OCI-LY1 (cell line): ENCODE data around the gene NR4A1.

ENCODE experiments used
- H2AFZ ChIP-seq: fragments of 200-600 bp; sonication (generic), shearing (Covaris generic); 2 replicates; pipeline ENCODE4 v1.6.0; 2014; ENCODE audit warnings: antibody characterized with exemption, mild to moderate bottlenecking, low read length
- H3F3A ChIP-seq: fragments of 200-600 bp; sonication (generic), shearing (Covaris generic); 2 replicates; pipeline ENCODE4 v1.6.0; 2014; ENCODE audit warnings: mild to moderate bottlenecking, antibody characterized with exemption, low read length, moderate library complexity; ENCODE audit not compliant: insufficient read depth
- H3K27ac ChIP-seq: fragments of 200-600 bp; sonication (generic); 2 replicates; pipeline ENCODE4 v1.5.1; 2014; ENCODE audit warnings: low read length, mixed run types, mild to moderate bottlenecking, low read depth; ENCODE audit not compliant: poor library complexity, severe bottlenecking
- H3K27me3 ChIP-seq: fragments of 200-600 bp; sonication (generic); 2 replicates; pipeline ENCODE4 v1.6.0; 2014; ENCODE audit warnings: antibody characterized with exemption, mild to moderate bottlenecking, low read length, moderate library complexity; ENCODE audit not compliant: insufficient read depth
- H3K36me3 ChIP-seq: fragments of 200-600 bp; sonication (generic); 2 replicates; pipeline ENCODE4 v1.6.1; 2014; ENCODE audit warnings: mild to moderate bottlenecking, antibody characterized with exemption, low read length, moderate library complexity, mixed read lengths; ENCODE audit not compliant: insufficient read depth
- H3K4me1 ChIP-seq: fragments of 200-600 bp; sonication (generic); 2 replicates; pipeline ENCODE4 v1.5.1; 2014; ENCODE audit warnings: mild to moderate bottlenecking, low read length, moderate library complexity; ENCODE audit not compliant: insufficient read depth, severe bottlenecking
- H3K4me2 ChIP-seq: fragments of 200-600 bp; sonication (generic), shearing (Covaris generic); 2 replicates; pipeline ENCODE4 v1.6.1; 2014; ENCODE audit warnings: low read length
- H3K4me3 ChIP-seq: fragments of 200-600 bp; sonication (generic); 2 replicates; pipeline ENCODE4 v1.5.1; 2014; ENCODE audit warnings: low read length, low read depth, mild to moderate bottlenecking, mixed read lengths; ENCODE audit not compliant: poor library complexity, severe bottlenecking
- H3K79me2 ChIP-seq: fragments of 200-600 bp; shearing (Covaris generic); 2 replicates; pipeline ENCODE4 v1.6.1; 2016; ENCODE audit warnings: mixed run types, low read length, mixed read lengths; ENCODE audit not compliant: insufficient read depth
- H3K9ac ChIP-seq: fragments of 200-600 bp; sonication (generic), shearing (Covaris generic); 2 replicates; pipeline ENCODE4 v1.6.1; 2014; ENCODE audit warnings: mild to moderate bottlenecking, low read length, mixed read lengths
- H3K9me2 ChIP-seq: fragments of 200-600 bp; sonication (generic), shearing (Covaris generic); 2 replicates; pipeline ENCODE4 v1.6.1; 2014; ENCODE audit warnings: low read depth, mild to moderate bottlenecking, low read length, mixed read lengths
- H3K9me3 ChIP-seq: fragments of 200-600 bp; shearing (Covaris generic); 2 replicates; pipeline ENCODE4 v1.6.1; 2014; ENCODE audit warnings: low read length, mixed read lengths
- H4K20me1 ChIP-seq: fragments of 200-600 bp; sonication (generic), shearing (Covaris generic); 2 replicates; pipeline ENCODE4 v1.6.0; 2016; ENCODE audit warnings: mild to moderate bottlenecking, low read length; ENCODE audit not compliant: insufficient read depth
- EZH2 ChIP-seq: fragments of 200-600 bp; sonication (generic), shearing (Covaris generic); IDR thresholded peaks from 2 replicates; pipeline ENCODE4 v1.8.0; 2017; ENCODE audit warnings: borderline replicate concordance, mixed run types, mild to moderate bottlenecking, antibody characterized with exemption, low read length, moderate library complexity, mixed read lengths
- TF ChIP-seq, protein P1 (sequence below): fragments of 200-600 bp; sonication (generic), shearing (Covaris generic); IDR thresholded peaks from 2 replicates; pipeline ENCODE4 v1.5.1; 2017; ENCODE audit warnings: mild to moderate bottlenecking, antibody characterized with exemption, low read length, moderate library complexity, mixed read lengths

Gene NR4A1

DNA sequence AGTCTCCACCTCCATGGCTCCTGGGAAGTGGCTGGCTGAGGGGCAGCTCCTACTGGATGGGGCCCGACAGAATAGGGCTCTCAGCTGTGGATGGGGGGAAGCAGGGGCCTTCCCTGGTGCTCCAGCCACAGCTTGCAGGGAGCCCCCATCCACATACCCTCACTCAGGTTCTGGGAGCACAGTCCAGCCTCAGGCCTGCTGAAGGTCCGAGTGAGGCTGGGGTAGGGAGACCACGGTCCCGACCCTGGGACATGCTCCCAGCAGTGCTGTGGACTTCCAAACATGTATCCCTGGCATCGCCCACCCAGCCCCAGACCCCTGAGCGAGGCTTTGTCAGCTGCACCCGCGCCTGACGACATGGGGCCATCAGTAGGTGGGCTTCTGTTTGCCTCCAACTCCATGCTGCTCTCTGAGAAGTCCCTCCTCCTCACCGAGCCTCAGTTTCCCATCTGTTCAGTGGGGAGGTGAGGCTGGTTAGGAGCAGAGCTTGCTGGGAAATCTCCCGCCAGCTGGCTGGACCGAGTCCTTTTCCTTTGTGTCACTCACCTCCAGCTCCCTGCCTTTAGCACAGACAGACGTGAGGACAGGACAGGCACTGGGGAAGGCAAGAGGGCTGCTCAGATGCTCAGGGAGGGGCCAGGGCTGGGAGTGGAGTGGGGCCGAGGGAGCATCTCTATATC, 9.4 kb downstream of the NR4A1 start:
- H3K4me2 ChIP-seq, result no peak overlapping the region
- H2AFZ ChIP-seq, result no peak overlapping the region
- H3K4me1 ChIP-seq, result peaks cover 20% of the 10 kb centered on the region
- H3K79me2 ChIP-seq, result no peaks in the 10 kb centered on the region
- no peaks in the 10 kb centered on the region for H3K9me2 ChIP-seq
- no peak overlapping the region for H3K27ac ChIP-seq
- no peaks in the 10 kb centered on the region for H3K9me3 ChIP-seq
- H3F3A ChIP-seq, result no peaks in the 10 kb centered on the region
- H3K36me3 ChIP-seq, result no peaks in the 10 kb centered on the region; the same call in 1 of the 2 replicates
- H4K20me1 ChIP-seq, result no peaks in the 10 kb centered on the region
- TF ChIP-seq, protein P1, sequence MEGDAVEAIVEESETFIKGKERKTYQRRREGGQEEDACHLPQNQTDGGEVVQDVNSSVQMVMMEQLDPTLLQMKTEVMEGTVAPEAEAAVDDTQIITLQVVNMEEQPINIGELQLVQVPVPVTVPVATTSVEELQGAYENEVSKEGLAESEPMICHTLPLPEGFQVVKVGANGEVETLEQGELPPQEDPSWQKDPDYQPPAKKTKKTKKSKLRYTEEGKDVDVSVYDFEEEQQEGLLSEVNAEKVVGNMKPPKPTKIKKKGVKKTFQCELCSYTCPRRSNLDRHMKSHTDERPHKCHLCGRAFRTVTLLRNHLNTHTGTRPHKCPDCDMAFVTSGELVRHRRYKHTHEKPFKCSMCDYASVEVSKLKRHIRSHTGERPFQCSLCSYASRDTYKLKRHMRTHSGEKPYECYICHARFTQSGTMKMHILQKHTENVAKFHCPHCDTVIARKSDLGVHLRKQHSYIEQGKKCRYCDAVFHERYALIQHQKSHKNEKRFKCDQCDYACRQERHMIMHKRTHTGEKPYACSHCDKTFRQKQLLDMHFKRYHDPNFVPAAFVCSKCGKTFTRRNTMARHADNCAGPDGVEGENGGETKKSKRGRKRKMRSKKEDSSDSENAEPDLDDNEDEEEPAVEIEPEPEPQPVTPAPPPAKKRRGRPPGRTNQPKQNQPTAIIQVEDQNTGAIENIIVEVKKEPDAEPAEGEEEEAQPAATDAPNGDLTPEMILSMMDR, result no peak
- TF ChIP-seq EZH2, result no peak
- no peaks in the 10 kb centered on the region; the same call in 1 of the 2 replicates for H3K27me3 ChIP-seq
- H3K9ac ChIP-seq, result no peak overlapping the region
- H3K4me3 ChIP-seq, result no peak overlapping the region

DNA sequence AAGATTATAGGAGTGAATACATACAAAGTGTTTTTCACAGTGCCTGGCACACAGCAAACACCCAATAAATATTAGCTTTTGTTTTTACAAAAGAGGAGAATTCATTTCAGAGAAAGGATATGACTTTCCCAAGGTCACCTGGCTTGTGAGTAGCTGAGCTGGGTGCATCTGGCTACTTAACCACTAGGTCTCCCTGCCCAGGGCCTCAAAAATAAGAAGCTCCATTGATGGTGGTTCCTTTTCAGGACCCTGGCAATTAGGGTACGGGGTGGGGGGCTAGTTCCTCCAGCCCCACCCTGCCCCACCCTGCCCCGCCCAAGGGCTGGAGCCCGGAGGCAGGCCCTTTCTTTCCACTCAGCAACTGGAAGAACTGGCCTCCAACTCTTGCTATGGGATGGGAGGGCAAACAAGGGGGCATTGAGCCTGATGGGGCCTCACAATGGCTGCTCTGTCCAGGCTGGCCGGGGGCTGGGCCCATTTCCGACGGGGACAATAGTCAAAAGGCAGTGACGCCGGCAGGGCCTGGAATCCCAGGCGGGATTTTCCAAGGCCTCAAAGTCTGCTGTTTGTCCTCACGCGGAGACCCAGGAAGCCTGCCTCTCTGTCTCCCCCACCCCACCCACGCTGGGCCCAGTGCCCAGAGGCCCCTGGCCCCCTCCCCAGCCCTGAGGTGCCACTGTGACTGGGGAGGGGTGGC, 10.4 kb downstream of the NR4A1 start:
- H3K4me1 ChIP-seq, result peaks cover 20% of the 10 kb centered on the region
- no peak overlapping the region for H3K27ac ChIP-seq
- no peak overlapping the region for H3K9ac ChIP-seq
- no peak overlapping the region for H3K4me3 ChIP-seq
- no peaks in the 10 kb centered on the region for H3F3A ChIP-seq
- no peaks in the 10 kb centered on the region for H4K20me1 ChIP-seq
- no peaks in the 10 kb centered on the region for H3K9me2 ChIP-seq
- H3K9me3 ChIP-seq, result no peaks in the 10 kb centered on the region
- H3K27me3 ChIP-seq, result no peaks in the 10 kb centered on the region; the same call in 1 of the 2 replicates
- H3K36me3 ChIP-seq, result no peaks in the 10 kb centered on the region; the same call in 1 of the 2 replicates
- H3K4me2 ChIP-seq, result no peak overlapping the region
- TF ChIP-seq, protein P1, result no peak
- TF ChIP-seq EZH2, result no peak
- H2AFZ ChIP-seq, result no peak overlapping the region
- H3K79me2 ChIP-seq, result no peaks in the 10 kb centered on the region

DNA sequence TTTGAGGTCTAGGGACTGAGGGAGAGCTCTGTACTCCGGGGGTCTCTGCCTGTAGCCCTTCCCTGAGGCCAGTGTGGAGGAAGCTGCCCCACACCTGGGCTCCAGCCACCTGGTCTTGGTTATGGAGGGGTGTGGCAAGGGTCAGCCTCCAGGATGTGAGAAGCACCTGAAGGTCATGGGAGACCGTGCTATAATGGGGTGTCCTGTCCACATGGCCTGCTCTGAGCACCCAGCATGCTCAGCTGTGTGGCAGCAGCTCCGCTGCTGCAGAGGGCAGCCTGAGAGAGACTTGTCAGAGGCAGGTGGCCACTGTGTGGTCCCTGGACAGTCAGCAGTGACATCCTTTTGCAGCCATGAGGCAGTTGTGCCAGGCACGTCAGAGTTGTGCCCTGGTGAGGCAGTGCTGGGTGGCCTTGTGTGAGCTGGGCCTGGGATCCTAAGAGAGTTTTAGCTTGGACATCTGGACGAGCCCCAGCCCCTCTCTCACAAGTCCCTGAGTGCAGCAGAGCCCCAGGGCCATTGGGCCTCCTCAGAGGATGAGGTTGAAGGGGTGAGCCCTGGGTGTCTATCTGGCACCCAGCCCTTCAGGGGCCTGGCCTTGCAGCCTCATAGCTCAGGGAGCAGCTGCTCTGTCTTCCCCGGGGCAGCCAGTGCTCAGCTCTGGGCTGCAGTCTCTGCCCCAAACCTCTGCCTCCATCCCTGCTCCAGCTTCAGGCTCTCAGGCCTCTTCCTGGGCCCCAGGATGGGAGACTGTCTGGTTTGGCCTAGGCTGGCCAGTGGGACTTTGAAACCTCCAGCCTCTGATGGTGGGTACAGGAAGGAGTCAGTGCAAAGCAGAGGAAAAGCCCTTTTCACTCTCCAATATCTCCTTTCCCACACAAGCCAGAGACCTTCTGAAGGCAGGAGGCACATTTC, 11.2 kb downstream of the NR4A1 start:
- Histone ChIP-seq H3K4me1 (peaks cover 20% of the 10 kb centered on the region), H3K27me3 (no peaks in the 10 kb centered on the region; the same call in 1 of the 2 replicates), H3K4me3 (no peak overlapping the region), H3K36me3 (no peaks in the 10 kb centered on the region; the same call in 1 of the 2 replicates), H4K20me1 (no peaks in the 10 kb centered on the region), H3K79me2 (no peaks in the 10 kb centered on the region), H3K4me2 (no peak overlapping the region), H3F3A (no peaks in the 10 kb centered on the region), H3K9ac (no peak overlapping the region), H3K9me3 (no peaks in the 10 kb centered on the region), H2AFZ (no peak overlapping the region), H3K27ac (no peak overlapping the region), H3K9me2 (no peaks in the 10 kb centered on the region)
- TF ChIP-seq, protein P1, result no peak
- no peak for TF ChIP-seq EZH2
